Transverse colon (tissue), 3 donors: Measurements from ENCODE around the gene CHST3.

Source experiments
- POLR2A ChIP-seq: fragments of 450-650 bp; IDR thresholded peaks from one replicate; pipeline ENCODE4 v1.6.1; 2016; ENCODE audit warnings: antibody characterized with exemption, mild to moderate bottlenecking, moderate library complexity
- TF ChIP-seq, protein P1 (sequence below), 5 experiments: fragments of 200-600 bp in 3 of 5; fragments of 450-650 bp in 2 of 5; sonication (generic) in 3 of 5; IDR thresholded peaks; 1 replicate in 2 of 5; 2 replicates in 3 of 5; pipeline ENCODE4 v1.5.1; 2016 to 2017; ENCODE audit warnings: antibody characterized with exemption in 5 of 5, inconsistent platforms in 3 of 5, mild to moderate bottlenecking in 2 of 5, moderate library complexity in 1 of 5

DNA sequence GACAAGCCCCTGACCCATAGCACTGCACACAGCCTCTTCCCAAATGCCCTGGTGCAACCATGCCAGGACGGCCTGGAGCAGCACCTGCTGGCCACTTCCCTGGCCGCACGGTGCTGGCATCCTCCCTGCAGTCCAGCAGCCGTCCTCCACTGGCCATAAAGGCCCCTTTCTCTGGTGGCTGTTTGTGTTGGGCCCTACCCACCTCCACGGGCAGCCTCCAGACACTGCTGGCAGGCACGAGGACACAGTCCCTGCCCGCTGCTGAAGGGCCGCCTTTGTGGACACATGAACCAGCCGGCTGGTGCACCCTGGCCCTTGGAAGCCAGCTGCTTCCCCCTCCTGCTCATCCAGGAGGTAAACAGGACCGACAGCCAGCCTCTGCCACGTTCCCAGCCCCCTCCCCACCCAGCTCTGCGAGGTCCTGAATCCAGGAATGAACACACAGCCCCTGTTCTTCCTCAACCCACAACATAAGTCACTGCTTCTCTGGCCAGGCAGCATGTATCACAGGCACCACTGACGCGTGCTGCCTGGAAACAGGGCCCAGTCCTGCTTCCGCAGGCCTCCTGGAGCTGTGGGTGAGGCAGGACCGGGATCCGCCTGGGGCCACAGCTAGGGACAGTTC is 80.3 kb downstream of the CHST3 start:
- TF ChIP-seq POLR2A, result no peak
- TF ChIP-seq, protein P1, sequence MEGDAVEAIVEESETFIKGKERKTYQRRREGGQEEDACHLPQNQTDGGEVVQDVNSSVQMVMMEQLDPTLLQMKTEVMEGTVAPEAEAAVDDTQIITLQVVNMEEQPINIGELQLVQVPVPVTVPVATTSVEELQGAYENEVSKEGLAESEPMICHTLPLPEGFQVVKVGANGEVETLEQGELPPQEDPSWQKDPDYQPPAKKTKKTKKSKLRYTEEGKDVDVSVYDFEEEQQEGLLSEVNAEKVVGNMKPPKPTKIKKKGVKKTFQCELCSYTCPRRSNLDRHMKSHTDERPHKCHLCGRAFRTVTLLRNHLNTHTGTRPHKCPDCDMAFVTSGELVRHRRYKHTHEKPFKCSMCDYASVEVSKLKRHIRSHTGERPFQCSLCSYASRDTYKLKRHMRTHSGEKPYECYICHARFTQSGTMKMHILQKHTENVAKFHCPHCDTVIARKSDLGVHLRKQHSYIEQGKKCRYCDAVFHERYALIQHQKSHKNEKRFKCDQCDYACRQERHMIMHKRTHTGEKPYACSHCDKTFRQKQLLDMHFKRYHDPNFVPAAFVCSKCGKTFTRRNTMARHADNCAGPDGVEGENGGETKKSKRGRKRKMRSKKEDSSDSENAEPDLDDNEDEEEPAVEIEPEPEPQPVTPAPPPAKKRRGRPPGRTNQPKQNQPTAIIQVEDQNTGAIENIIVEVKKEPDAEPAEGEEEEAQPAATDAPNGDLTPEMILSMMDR (IDR thresholded peaks at IDR 0.05), result peak; percentile 22 to 51 (median 42)
